ENCODE data around the gene GSTCD.
A peak's percentile ranks its signal among the peaks of the same experiment; 100 is the strongest.

The GSTCD gene

DNA sequence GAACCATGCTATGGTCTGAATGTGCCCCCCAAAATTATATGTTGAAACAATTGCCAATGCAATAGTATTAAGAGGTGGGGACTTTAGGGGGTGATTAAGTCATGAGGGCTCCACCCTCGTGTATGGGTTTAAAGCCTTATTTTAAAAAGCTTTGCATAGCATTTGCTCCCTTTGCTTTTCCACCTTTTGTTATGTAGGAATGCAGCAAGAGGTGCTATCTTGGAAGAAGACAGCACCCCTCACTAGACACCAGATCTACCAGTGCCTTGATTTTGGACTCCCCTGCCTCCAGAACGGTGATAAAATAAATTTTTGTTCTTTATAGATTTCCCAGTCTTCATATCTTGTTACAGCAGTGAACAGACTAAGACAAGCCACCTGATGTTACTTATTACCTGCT lies 163.4 kb downstream of the GSTCD start:
- no peak overlapping the region for H3K4me2 ChIP-seq (ENCODE audit: low read length)
- no peaks in the 10 kb centered on the region for H3K27me3 ChIP-seq (ENCODE audit: control insufficient read depth, insufficient read depth, low read length)
- no peaks in the 10 kb centered on the region for H3K4me1 ChIP-seq
- TF ChIP-seq, protein P1, sequence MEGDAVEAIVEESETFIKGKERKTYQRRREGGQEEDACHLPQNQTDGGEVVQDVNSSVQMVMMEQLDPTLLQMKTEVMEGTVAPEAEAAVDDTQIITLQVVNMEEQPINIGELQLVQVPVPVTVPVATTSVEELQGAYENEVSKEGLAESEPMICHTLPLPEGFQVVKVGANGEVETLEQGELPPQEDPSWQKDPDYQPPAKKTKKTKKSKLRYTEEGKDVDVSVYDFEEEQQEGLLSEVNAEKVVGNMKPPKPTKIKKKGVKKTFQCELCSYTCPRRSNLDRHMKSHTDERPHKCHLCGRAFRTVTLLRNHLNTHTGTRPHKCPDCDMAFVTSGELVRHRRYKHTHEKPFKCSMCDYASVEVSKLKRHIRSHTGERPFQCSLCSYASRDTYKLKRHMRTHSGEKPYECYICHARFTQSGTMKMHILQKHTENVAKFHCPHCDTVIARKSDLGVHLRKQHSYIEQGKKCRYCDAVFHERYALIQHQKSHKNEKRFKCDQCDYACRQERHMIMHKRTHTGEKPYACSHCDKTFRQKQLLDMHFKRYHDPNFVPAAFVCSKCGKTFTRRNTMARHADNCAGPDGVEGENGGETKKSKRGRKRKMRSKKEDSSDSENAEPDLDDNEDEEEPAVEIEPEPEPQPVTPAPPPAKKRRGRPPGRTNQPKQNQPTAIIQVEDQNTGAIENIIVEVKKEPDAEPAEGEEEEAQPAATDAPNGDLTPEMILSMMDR (IDR thresholded peaks at IDR 0.05), result no peak
- no peaks in the 10 kb centered on the region for H3K9me3 ChIP-seq (ENCODE audit: control insufficient read depth, low read length)
- H3K9ac ChIP-seq, result no peak overlapping the region
- no peak overlapping the region for H3K27ac ChIP-seq
- no peaks in the 10 kb centered on the region for H3K79me2 ChIP-seq
- H3K4me3 ChIP-seq (ENCODE audit: low read depth, low read length), result no peak overlapping the region
- H2AFZ ChIP-seq, result no peak overlapping the region
- no peaks in the 10 kb centered on the region for H3K36me3 ChIP-seq (ENCODE audit: control insufficient read depth, insufficient read depth, low read length)

DNA sequence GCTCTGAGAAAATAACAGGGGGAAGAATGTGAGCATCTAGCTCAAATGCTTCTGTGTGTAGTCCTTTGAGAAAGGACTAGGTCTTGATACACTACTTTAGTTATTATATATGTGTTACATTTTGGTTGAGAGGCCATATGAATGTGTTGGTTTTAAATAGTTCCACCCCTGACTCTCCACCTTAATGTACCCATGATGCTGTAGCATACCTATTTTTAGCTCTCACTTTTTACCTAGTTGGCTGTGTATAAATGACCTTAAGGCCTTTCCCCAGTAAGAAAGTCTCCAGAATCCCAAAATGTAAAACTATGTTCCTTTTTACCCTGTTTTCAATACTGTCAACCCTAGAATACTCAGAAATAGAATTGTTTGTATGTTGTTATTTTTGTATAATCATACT lies 166.6 kb downstream of the GSTCD start:
- no peaks in the 10 kb centered on the region for H3K36me3 ChIP-seq (ENCODE audit: control insufficient read depth, insufficient read depth, low read length)
- TF ChIP-seq, protein P1 (IDR thresholded peaks at IDR 0.05), result no peak
- no peaks in the 10 kb centered on the region for H3K79me2 ChIP-seq
- no peak overlapping the region for H3K27ac ChIP-seq
- H3K4me3 ChIP-seq (ENCODE audit: low read depth, low read length), result no peak overlapping the region
- no peak overlapping the region for H2AFZ ChIP-seq
- H3K9ac ChIP-seq, result no peak overlapping the region
- no peak overlapping the region for H3K4me2 ChIP-seq (ENCODE audit: low read length)
- no peaks in the 10 kb centered on the region for H3K27me3 ChIP-seq (ENCODE audit: control insufficient read depth, insufficient read depth, low read length)
- H3K4me1 ChIP-seq, result no peaks in the 10 kb centered on the region
- no peaks in the 10 kb centered on the region for H3K9me3 ChIP-seq (ENCODE audit: control insufficient read depth, low read length)

DNA sequence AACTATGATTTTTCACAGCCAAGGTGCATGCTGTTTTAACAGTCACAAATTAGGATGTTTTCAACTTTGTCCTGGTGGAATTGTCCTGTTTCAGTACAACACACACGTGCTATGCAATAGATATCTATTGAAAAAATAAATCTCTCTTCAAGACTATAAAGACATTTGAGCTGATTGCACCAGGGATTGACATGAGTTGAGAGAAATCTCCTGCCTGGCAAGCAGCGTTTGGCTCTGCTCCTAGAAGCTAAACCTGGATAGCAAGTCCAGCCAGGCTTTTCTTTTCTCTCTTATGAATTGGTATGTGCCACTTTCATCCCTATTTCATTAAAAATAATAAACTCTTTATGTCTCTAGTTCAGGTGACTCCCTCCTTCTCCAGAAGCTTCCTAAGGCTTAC lies 170.1 kb downstream of the GSTCD start:
- Histone ChIP-seq H2AFZ (no peak overlapping the region), H3K27me3 (ENCODE audit: control insufficient read depth, insufficient read depth, low read length) (no peaks in the 10 kb centered on the region), H3K4me3 (ENCODE audit: low read depth, low read length) (no peak overlapping the region), H3K79me2 (no peaks in the 10 kb centered on the region), H3K4me1 (no peaks in the 10 kb centered on the region), H3K4me2 (ENCODE audit: low read length) (no peak overlapping the region), H3K9me3 (ENCODE audit: control insufficient read depth, low read length) (no peaks in the 10 kb centered on the region), H3K27ac (no peak overlapping the region), H3K36me3 (ENCODE audit: control insufficient read depth, insufficient read depth, low read length) (no peaks in the 10 kb centered on the region), H3K9ac (no peak overlapping the region)
- TF ChIP-seq, protein P1 (IDR thresholded peaks at IDR 0.05), result no peak

DNA sequence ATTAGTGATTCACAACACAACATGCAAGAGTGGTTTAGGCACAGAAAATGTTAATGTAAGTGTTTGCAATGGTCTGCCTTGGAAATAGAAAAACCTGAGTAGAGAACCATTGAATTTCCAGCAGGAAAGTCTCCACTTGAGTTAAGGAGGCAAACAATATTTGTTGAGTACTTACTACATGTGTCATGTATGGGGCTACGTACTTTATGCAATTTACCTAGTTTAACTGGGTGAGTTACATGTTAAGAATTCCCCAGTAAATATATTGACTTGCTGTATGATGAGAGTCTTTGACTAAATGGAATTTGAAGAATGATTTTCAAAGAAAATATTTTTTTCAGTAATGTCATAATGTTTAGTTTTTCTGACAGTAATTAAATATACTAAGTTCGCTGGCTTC lies 178.9 kb downstream of the GSTCD start:
- Histone ChIP-seq H3K27ac (no peak overlapping the region), H3K4me1 (no peaks in the 10 kb centered on the region), H2AFZ (no peak overlapping the region), H3K4me3 (ENCODE audit: low read depth, low read length) (no peak overlapping the region), H3K36me3 (ENCODE audit: control insufficient read depth, insufficient read depth, low read length) (no peaks in the 10 kb centered on the region), H3K79me2 (no peaks in the 10 kb centered on the region), H3K9me3 (ENCODE audit: control insufficient read depth, low read length) (peaks cover 3% of the 10 kb centered on the region), H3K27me3 (ENCODE audit: control insufficient read depth, insufficient read depth, low read length) (no peaks in the 10 kb centered on the region), H3K4me2 (ENCODE audit: low read length) (no peak overlapping the region), H3K9ac (no peak overlapping the region)
- TF ChIP-seq, protein P1 (IDR thresholded peaks at IDR 0.05), result no peak

DNA sequence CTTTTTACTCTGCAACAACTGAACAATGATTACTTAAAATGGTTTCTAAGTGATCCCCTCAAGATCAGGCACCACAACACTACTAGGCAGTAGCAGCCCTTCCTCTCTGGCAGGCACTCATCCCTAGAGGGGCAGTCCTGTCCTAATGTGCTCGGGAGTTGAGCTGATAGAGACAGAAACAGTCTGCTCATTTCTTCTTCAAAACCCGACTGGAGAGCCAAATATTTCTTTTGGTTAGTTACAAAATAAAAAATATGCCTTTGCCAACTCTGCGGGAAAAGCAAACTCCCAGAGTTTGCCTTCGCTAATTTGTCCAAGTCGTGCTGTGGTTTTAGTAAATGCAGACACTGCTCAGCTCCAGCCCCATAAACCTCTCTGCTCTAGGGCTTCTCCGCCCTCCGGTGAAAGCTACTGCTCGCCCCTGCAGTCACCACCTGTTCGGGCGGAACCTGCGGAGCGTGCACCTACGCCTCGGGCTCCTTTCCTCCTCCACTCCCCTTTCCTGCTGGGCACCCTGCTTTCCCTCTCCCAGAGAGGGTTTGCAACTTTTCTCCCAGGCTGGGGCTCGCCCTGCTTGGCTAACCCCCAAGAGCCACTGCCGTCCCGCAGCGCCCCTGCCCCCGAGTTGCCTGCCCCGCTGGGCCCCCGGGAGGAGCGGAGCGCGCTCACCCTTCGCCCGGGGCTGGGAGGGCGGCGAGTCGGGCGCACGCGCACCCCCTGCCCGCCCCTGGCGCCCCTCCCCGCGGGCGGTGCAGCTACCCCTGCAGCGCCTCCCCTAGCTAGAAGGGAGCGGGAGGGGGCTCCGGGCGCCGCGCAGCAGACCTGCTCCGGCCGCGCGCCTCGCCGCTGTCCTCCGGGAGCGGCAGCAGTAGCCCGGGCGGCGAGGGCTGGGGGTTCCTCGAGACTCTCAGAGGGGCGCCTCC lies 186.3 kb downstream of the GSTCD start, which contains the start of gene NPNT:
Gene NPNT (plus strand): TSS at position 812 of the 923 bp plus-strand sequence. CDS start 182 bp downstream, outside the sequence.
- H3K9me3 ChIP-seq (ENCODE audit: control insufficient read depth, low read length), result no peaks in the 10 kb centered on the region
- H3K4me3 ChIP-seq (ENCODE audit: low read depth, low read length), result peak within 1 kb of the TSS; percentile 15
- no peak within 1 kb of the TSS for H3K9ac ChIP-seq
- no peak within 1 kb of the TSS for H3K27ac ChIP-seq
- H3K4me2 ChIP-seq (ENCODE audit: low read length), result peak within 1 kb of the TSS; percentile 25
- no peaks in the 10 kb centered on the region for H3K27me3 ChIP-seq (ENCODE audit: control insufficient read depth, insufficient read depth, low read length)
- H2AFZ ChIP-seq, result peak within 1 kb of the TSS; percentile 50
- H3K36me3 ChIP-seq (ENCODE audit: control insufficient read depth, insufficient read depth, low read length), result no peaks in the 10 kb centered on the region
- TF ChIP-seq, protein P1 (IDR thresholded peaks at IDR 0.05), result no peak
- H3K79me2 ChIP-seq, result no peaks in the 10 kb centered on the region
- H3K4me1 ChIP-seq, result no peaks in the 10 kb centered on the region

All from parathyroid adenoma (tissue), 2 donors.